Measurements from ENCODE around the gene EME2.

DNA sequence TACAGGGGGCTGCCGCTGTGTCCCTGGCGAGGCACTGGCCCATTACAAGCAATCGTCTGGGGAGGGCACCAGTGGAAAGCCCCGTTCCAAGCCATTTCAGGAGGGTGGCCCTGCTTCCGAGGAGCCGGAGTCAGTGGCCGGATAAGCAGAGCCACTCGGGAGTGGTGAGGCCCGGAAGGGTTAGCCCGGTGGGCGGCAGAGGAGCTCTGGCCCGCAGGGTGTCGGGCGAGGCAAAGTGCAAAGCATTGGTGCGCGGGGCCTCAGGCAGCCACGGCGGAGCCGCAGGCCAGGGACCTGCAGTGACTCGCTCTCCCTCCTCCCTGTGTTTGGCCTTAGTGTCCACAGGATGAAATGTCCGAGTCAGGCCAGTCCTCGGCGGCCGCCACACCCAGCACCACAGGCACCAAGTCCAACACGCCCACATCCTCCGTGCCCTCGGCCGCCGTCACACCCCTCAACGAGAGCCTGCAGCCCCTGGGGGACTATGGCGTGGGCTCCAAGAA, 25.9 kb upstream of the EME2 start:
- TF ChIP-seq, protein P1, sequence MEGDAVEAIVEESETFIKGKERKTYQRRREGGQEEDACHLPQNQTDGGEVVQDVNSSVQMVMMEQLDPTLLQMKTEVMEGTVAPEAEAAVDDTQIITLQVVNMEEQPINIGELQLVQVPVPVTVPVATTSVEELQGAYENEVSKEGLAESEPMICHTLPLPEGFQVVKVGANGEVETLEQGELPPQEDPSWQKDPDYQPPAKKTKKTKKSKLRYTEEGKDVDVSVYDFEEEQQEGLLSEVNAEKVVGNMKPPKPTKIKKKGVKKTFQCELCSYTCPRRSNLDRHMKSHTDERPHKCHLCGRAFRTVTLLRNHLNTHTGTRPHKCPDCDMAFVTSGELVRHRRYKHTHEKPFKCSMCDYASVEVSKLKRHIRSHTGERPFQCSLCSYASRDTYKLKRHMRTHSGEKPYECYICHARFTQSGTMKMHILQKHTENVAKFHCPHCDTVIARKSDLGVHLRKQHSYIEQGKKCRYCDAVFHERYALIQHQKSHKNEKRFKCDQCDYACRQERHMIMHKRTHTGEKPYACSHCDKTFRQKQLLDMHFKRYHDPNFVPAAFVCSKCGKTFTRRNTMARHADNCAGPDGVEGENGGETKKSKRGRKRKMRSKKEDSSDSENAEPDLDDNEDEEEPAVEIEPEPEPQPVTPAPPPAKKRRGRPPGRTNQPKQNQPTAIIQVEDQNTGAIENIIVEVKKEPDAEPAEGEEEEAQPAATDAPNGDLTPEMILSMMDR (conservative IDR thresholded peaks at IDR 0.05): no peak
- no peak for TF ChIP-seq ZFX (IDR thresholded peaks at IDR 0.05)
